ENCODE data around the gene RPE65. TPM values are rescaled to one million over a fixed set of nuclear protein-coding genes. Genes with fewer than 3 reads are reported as not detected.
A peak's percentile ranks its signal among the peaks of the same experiment; 100 is the strongest.

Gene RPE65
- total and polyA plus RNA-seq, 2 of the 4 experiments (the other 2 are of a cell fraction), result under 0.01 TPM; not detected in 1

- 0 out of 2 replicates have a peak overlapping the region, but pooled peaks have one; percentile 9 for H3K56ac ChIP-seq (ENCODE audit: extremely low read depth, insufficient read depth, low read length)
- no peak overlapping the region for H3K18ac ChIP-seq (ENCODE audit: low read depth, low read length)
- TF ChIP-seq RFX5 (IDR thresholded peaks at IDR 0.05; ENCODE audit: low read depth, low read length) (no peak), RCOR1 (IDR thresholded peaks at IDR 0.05; ENCODE audit: insufficient replicate concordance, low read length) (no peak), NFE2L2 (IDR thresholded peaks at IDR 0.05; ENCODE audit: low read depth, low read length) (no peak), CEBPB (IDR thresholded peaks at IDR 0.05; ENCODE audit: low read depth, low read length) (peak; percentile 51), POLR2A (IDR thresholded peaks at IDR 0.05; ENCODE audit: low read depth, low read length) (no peak), MAFK (IDR thresholded peaks at IDR 0.05; ENCODE audit: low read depth, low read length) (no peak)
- no CpG with 5 or more reads among the region's 4 CpGs for WGBS, 2 experiments (ENCODE audit: extremely low coverage in 2 of 2, insufficient read length in 1 of 2)
- no peak overlapping the region for H3K14ac ChIP-seq (replicated peaks; ENCODE audit: low read depth, low read length)
- in situ Hi-C loops (cut with MboI; ENCODE audit: low sequenced_read_pairs), result no loop called here
- H2BK20ac ChIP-seq (ENCODE audit: low read depth, low read length), result peak overlapping the region; percentile 11; the same call in 1 of the 2 replicates
- H2BK120ac ChIP-seq (ENCODE audit: low read depth, low read length), result peak overlapping the region; percentile 63; the same call in 1 of the 2 replicates
- peak overlapping the region; percentile 50 for H2BK5ac ChIP-seq (ENCODE audit: low read depth, low read length, poor library complexity, severe bottlenecking)
- no peaks in the 10 kb centered on the region for H3K9me1 ChIP-seq (ENCODE audit: insufficient read depth, low read length)
- 0 out of 2 replicates have a peak overlapping the region, but pooled peaks have one; percentile 17 for H4K91ac ChIP-seq (ENCODE audit: insufficient read depth, low read depth, low read length)
- no peak overlapping the region; the same call in 1 of the 2 replicates for H3K4me2 ChIP-seq (ENCODE audit: low read depth, low read length)
- no peaks in the 10 kb centered on the region for H3K9me3 ChIP-seq (ENCODE audit: control insufficient read depth, insufficient read depth, low read length)
- no peak overlapping the region for H2AK9ac ChIP-seq (replicated peaks; ENCODE audit: low read depth, low read length, poor library complexity)
- 0 out of 2 replicates have a peak overlapping the region, but pooled peaks have one; percentile 29 for H3K23ac ChIP-seq (ENCODE audit: low read depth, low read length)
- H3K4me1 ChIP-seq (ENCODE audit: control insufficient read depth, insufficient read depth, low read length), result peaks cover 2% of the 10 kb centered on the region
- no peaks in the 10 kb centered on the region for H3K79me1 ChIP-seq (ENCODE audit: low read depth in 1 of 2, low read length in 2 of 2)
- H3K9ac ChIP-seq (ENCODE audit: low read depth, low read length), result no peak overlapping the region
- no peaks in the 10 kb centered on the region for H4K20me1 ChIP-seq (ENCODE audit: insufficient read depth, low read length)
- peak overlapping the region; percentile 56; the same call in 1 of the 2 replicates for H4K5ac ChIP-seq (ENCODE audit: low read depth, low read length)
- H2AFZ ChIP-seq (replicated peaks; ENCODE audit: low read length, poor library complexity), result no peak overlapping the region
- peak; percentile 73 for ATAC-seq (ENCODE audit: low read depth)
- H3K4me3 ChIP-seq (ENCODE audit: insufficient read depth, low read depth, low read length), result no peak overlapping the region
- ChIA-PET POLR2A (ENCODE audit: unreplicated experiment) (no interaction called here), CTCF (interaction anchor here (1.2 to 2.8 kb wide), 2 partner anchors 13 to 309 kb away, joined by 3 to 8 read pairs; no protein-coding TSS in a partner anchor)
- DNase-seq, result peak; percentile 59
- peak overlapping the region in 1 of 2 experiments; percentile 11; a peak in 1 of 4 replicates for H4K8ac ChIP-seq (ENCODE audit: low read depth in 2 of 2, low read length in 2 of 2)
- no peak overlapping the region for H2AK5ac ChIP-seq (ENCODE audit: low read depth, low read length)
- no peak overlapping the region for H2BK15ac ChIP-seq (ENCODE audit: low read depth, low read length)
- BruUV-seq (replicated peaks), result no TSS peak
- intact Hi-C loops (cut with micrococcal nuclease), result no loop called here
- no peak overlapping the region for H3K4ac ChIP-seq (ENCODE audit: low read depth, low read length)
- H3K36me3 ChIP-seq (ENCODE audit: control insufficient read depth, insufficient read depth, low read length), result no peaks in the 10 kb centered on the region
- H3K27ac ChIP-seq (ENCODE audit: insufficient read depth, low read length), result peak overlapping the region; percentile 86
- H3K27me3 ChIP-seq (ENCODE audit: control insufficient read depth, insufficient read depth, low read length), result no peaks in the 10 kb centered on the region
- dilution Hi-C loops (cut with HindIII; ENCODE audit: low sequenced_read_pairs, unreplicated experiment), result no loop called here
These were observed 20.4 kb downstream of the RPE65 start for GRCh38 chr1:68429233-68429808.

Data from IMR-90 (cell line).